ENCODE measurements around the gene KHDRBS2. TPM values are rescaled to one million over a fixed set of nuclear protein-coding genes. Genes with fewer than 3 reads are reported as not detected.

KHDRBS2 gene
- 5.5 and 6.9 TPM in 2 replicates for total RNA-seq

GRCh38 chr6:62285612-62286469 lies at the start of gene KHDRBS2:
Gene KHDRBS2 (minus strand): TSS chr6:62286225.
- Mint-ChIP-seq H3K9me3 (no peaks in the 10 kb centered on the region), H3K4me3 (peak within 1 kb of the TSS; percentile 95), H3K27me3 (no peaks in the 10 kb centered on the region), H3K27ac (peak within 1 kb of the TSS; percentile 80), H3K36me3 (ENCODE audit: low read depth) (peaks cover 11% of the 10 kb centered on the region), H3K4me1 (peaks cover 36% of the 10 kb centered on the region)
- TF ChIP-seq CTCF (IDR thresholded peaks at IDR 0.05), result no peak
- DNase-seq, result peak; percentile 86
- ChIA-PET POLR2A (interaction anchor here (0.5 to 1.7 kb wide), 5 partner anchors 9 to 219 kb away, joined by 3 to 13 read pairs (median 3); no protein-coding TSS in a partner anchor), CTCF (interaction anchor here (0.9 to 3.2 kb wide), 5 partner anchors 12 to 1479 kb away, joined by 3 to 22 read pairs (median 7); no protein-coding TSS in a partner anchor)
- intact Hi-C loops (cut with micrococcal nuclease), result loop anchor here (1.0 to 5.0 kb wide), 6 partner anchors 12 to 1351 kb away; partner anchors contain the start of gene PHF3
- ATAC-seq (ENCODE audit: low read depth), result peak; percentile 99

GRCh38 chr6:62328607-62329006 lies 42.6 kb upstream of the KHDRBS2 start:
- no peaks in the 10 kb centered on the region for H3K27me3 Mint-ChIP-seq
- no peak for TF ChIP-seq CTCF (IDR thresholded peaks at IDR 0.05)
- H3K4me1 Mint-ChIP-seq, result peaks cover 13% of the 10 kb centered on the region
- DNase-seq (no peak), ATAC-seq (ENCODE audit: low read depth) (no peak)
- peaks cover 6% of the 10 kb centered on the region for H3K9me3 Mint-ChIP-seq
- intact Hi-C loops (cut with micrococcal nuclease), result no loop called here
- no peaks in the 10 kb centered on the region for H3K36me3 Mint-ChIP-seq (ENCODE audit: low read depth)
- H3K27ac Mint-ChIP-seq, result no peak overlapping the region
- no peak overlapping the region for H3K4me3 Mint-ChIP-seq
- ChIA-PET CTCF (no interaction called here), POLR2A (no interaction called here)

- intact Hi-C loops (cut with micrococcal nuclease), result no loop called here
- H3K36me3 Mint-ChIP-seq (ENCODE audit: low read depth), result no peaks in the 10 kb centered on the region
- no peak for ATAC-seq (ENCODE audit: low read depth)
- no peaks in the 10 kb centered on the region for H3K27me3 Mint-ChIP-seq
- H3K4me1 Mint-ChIP-seq, result peaks cover 13% of the 10 kb centered on the region
- no peak overlapping the region for H3K27ac Mint-ChIP-seq
- POLR2A ChIA-PET, result no interaction called here
- no peak for TF ChIP-seq CTCF (IDR thresholded peaks at IDR 0.05)
- CTCF ChIA-PET, result no interaction called here
- H3K9me3 Mint-ChIP-seq, result no peaks in the 10 kb centered on the region
- no peak for DNase-seq
- H3K4me3 Mint-ChIP-seq, result no peak overlapping the region
Observed at GRCh38 chr6:62324834-62325233, 38.8 kb upstream of the KHDRBS2 start.

- H3K4me1 Mint-ChIP-seq, result peaks cover 10% of the 10 kb centered on the region
Observed at GRCh38 chr6:62323818-62324431, 37.9 kb upstream of the KHDRBS2 start.

More at GRCh38 chr6:62323818-62324431, 37.9 kb upstream of the KHDRBS2 start:
- Mint-ChIP-seq H3K9me3 (no peaks in the 10 kb centered on the region), H3K27ac (no peak overlapping the region), H3K27me3 (no peaks in the 10 kb centered on the region), H3K4me3 (no peak overlapping the region), H3K36me3 (ENCODE audit: low read depth) (no peaks in the 10 kb centered on the region)
- no peak for ATAC-seq (ENCODE audit: low read depth)
- DNase-seq, result no peak
- intact Hi-C loops (cut with micrococcal nuclease), result no loop called here
- CTCF ChIA-PET, result no interaction called here
- POLR2A ChIA-PET, result no interaction called here
- TF ChIP-seq CTCF (IDR thresholded peaks at IDR 0.05), result no peak
